ENCODE results near the gene PEAK1. TPM values are rescaled to one million over a fixed set of nuclear protein-coding genes. Genes with fewer than 3 reads are reported as not detected.

Gene PEAK1
- total RNA-seq, 2 donors from 2014 or later, result 25.4 to 38.4 TPM

DNA sequence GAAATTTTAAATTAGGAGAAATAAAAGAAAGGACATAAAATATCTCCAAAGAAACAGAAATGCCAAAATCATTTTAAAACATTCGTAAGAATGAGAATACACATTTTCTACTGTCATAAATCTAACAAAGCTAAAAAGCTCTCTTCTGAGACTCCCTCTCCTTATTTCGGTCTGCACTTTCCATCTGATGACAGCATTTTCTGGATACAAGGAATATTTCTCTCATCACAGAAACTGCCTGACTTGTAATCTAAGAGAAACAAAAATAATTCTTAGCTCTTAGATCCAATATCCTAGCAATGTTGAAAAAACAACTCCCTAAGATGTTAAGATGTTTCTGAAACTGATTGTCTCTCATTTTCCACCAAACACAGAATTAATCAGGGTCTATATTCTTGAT, 93.5 kb downstream of the PEAK1 start:
- H3K4me3 ChIP-seq (ENCODE audit: low read length), result no peak overlapping the region
- no peaks in the 10 kb centered on the region for H3K4me1 ChIP-seq (ENCODE audit: control insufficient read depth, insufficient read depth, low read length)
- H3K9ac ChIP-seq (ENCODE audit: extremely low read depth, low read length, poor library complexity, severe bottlenecking), result no peak overlapping the region
- DNase-seq, result no peak
- TF ChIP-seq, protein P1, sequence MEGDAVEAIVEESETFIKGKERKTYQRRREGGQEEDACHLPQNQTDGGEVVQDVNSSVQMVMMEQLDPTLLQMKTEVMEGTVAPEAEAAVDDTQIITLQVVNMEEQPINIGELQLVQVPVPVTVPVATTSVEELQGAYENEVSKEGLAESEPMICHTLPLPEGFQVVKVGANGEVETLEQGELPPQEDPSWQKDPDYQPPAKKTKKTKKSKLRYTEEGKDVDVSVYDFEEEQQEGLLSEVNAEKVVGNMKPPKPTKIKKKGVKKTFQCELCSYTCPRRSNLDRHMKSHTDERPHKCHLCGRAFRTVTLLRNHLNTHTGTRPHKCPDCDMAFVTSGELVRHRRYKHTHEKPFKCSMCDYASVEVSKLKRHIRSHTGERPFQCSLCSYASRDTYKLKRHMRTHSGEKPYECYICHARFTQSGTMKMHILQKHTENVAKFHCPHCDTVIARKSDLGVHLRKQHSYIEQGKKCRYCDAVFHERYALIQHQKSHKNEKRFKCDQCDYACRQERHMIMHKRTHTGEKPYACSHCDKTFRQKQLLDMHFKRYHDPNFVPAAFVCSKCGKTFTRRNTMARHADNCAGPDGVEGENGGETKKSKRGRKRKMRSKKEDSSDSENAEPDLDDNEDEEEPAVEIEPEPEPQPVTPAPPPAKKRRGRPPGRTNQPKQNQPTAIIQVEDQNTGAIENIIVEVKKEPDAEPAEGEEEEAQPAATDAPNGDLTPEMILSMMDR (conservative IDR thresholded peaks at IDR 0.05), result no peak
- Mint-ChIP-seq H3K36me3 (ENCODE audit: low read depth) (peaks cover 6% of the 10 kb centered on the region), H3K27me3 (ENCODE audit: insufficient read depth) (no peaks in the 10 kb centered on the region), H3K9me3 (peaks cover 7% of the 10 kb centered on the region), H3K4me3 (no peak overlapping the region), H3K4me1 (peaks cover 4% of the 10 kb centered on the region), H3K27ac (no peak overlapping the region)
- H3K36me3 ChIP-seq (ENCODE audit: control insufficient read depth, insufficient read depth, low read length), result no peaks in the 10 kb centered on the region
- H3K27me3 ChIP-seq (ENCODE audit: control insufficient read depth, insufficient read depth, low read length, poor library complexity, severe bottlenecking), result no peaks in the 10 kb centered on the region
- 91% methylated on average over 2 of the region's 2 CpGs; no CpG with 5 or more reads in 1 of the 2 experiments for WGBS, 2 experiments (ENCODE audit: insufficient coverage in 1 of 2, insufficient read length in 1 of 2)
- H3K27ac ChIP-seq (ENCODE audit: low read depth, low read length), result no peak overlapping the region
- H3K9me3 ChIP-seq (ENCODE audit: control insufficient read depth, low read length), result no peaks in the 10 kb centered on the region

DNA sequence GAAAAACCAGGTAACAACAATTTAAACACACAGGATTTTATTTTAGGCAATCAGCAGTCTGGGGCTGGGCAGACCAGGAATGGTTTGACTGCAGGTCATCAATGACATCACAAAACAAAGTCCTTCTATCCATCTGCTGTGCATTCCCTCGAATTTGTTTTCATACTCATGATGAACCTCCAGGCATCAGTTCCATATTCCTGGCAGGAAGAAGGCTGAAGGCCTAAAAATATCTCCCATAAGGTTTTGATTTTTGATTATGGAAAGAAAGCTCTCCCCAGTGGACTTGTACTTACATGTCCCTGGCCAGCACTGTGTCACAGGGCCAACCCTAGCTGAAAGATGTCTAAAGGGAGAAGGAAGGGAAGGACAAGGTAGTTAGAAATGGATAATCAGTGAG, 107.4 kb downstream of the PEAK1 start:
- no peaks in the 10 kb centered on the region for H3K36me3 ChIP-seq (ENCODE audit: control insufficient read depth, insufficient read depth, low read length)
- H3K9ac ChIP-seq (ENCODE audit: extremely low read depth, low read length, poor library complexity, severe bottlenecking), result no peak overlapping the region
- Mint-ChIP-seq H3K27ac (no peak overlapping the region), H3K4me3 (no peak overlapping the region), H3K36me3 (ENCODE audit: low read depth) (no peaks in the 10 kb centered on the region), H3K4me1 (peaks cover 9% of the 10 kb centered on the region), H3K27me3 (ENCODE audit: insufficient read depth) (no peaks in the 10 kb centered on the region), H3K9me3 (no peaks in the 10 kb centered on the region)
- DNase-seq, result no peak
- no peak overlapping the region for H3K27ac ChIP-seq (ENCODE audit: low read depth, low read length)
- TF ChIP-seq, protein P1 (conservative IDR thresholded peaks at IDR 0.05), result no peak
- WGBS, 2 experiments (ENCODE audit: insufficient coverage in 1 of 2, insufficient read length in 1 of 2), result 83% methylated on average over 1 of the region's 1 CpG; no CpG with 5 or more reads in 1 of the 2 experiments
- H3K27me3 ChIP-seq (ENCODE audit: control insufficient read depth, insufficient read depth, low read length, poor library complexity, severe bottlenecking), result no peaks in the 10 kb centered on the region
- no peak overlapping the region for H3K4me3 ChIP-seq (ENCODE audit: low read length)
- no peaks in the 10 kb centered on the region for H3K4me1 ChIP-seq (ENCODE audit: control insufficient read depth, insufficient read depth, low read length)
- H3K9me3 ChIP-seq (ENCODE audit: control insufficient read depth, low read length), result no peaks in the 10 kb centered on the region

DNA sequence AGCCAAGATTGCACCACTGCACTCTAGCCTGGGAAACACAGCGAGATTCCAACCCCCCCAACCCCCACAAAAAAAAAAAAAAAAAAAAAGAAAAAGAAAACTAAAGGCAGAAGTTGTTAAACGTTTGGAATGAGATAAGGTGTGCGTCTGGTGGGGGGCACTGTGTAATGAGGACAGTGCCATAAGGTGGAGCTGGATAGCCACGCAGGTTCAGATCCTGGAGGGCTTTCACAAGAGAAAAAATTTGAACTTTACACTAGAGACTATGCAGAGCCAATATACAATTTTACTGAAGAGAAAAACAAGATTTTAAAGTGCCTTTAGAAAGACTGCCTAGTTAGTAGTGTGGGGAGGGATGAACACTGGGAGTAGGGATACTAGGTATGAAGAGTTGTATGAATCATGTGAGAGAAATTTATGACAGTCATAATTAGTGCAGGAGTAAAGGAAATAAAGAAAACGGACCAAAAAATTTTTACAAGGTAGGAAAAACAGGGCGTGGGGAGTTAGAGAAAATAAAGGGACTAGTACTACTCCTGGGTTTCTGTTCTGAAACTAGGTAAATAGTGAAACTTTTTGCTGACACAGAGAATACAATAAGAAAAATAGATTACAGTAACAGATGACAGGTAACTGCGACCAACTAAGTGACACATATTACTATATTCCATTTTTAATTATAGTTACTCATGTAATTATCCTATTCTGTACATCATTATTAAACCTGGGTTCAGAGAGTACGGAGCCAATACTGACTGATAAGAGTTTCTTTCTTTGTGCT, 108.1 kb downstream of the PEAK1 start:
- Mint-ChIP-seq H3K9me3 (no peaks in the 10 kb centered on the region), H3K27ac (no peak overlapping the region), H3K4me3 (no peak overlapping the region), H3K27me3 (ENCODE audit: insufficient read depth) (no peaks in the 10 kb centered on the region), H3K4me1 (peaks cover 11% of the 10 kb centered on the region), H3K36me3 (ENCODE audit: low read depth) (no peaks in the 10 kb centered on the region)
- no peaks in the 10 kb centered on the region for H3K4me1 ChIP-seq (ENCODE audit: control insufficient read depth, insufficient read depth, low read length)
- no peaks in the 10 kb centered on the region for H3K9me3 ChIP-seq (ENCODE audit: control insufficient read depth, low read length)
- H3K27me3 ChIP-seq (ENCODE audit: control insufficient read depth, insufficient read depth, low read length, poor library complexity, severe bottlenecking), result no peaks in the 10 kb centered on the region
- no peak overlapping the region for H3K27ac ChIP-seq (ENCODE audit: low read depth, low read length)
- H3K4me3 ChIP-seq (ENCODE audit: low read length), result no peak overlapping the region
- TF ChIP-seq, protein P1 (conservative IDR thresholded peaks at IDR 0.05), result no peak
- no peaks in the 10 kb centered on the region for H3K36me3 ChIP-seq (ENCODE audit: control insufficient read depth, insufficient read depth, low read length)
- H3K9ac ChIP-seq (ENCODE audit: extremely low read depth, low read length, poor library complexity, severe bottlenecking), result no peak overlapping the region
- WGBS, 2 experiments (ENCODE audit: insufficient coverage in 1 of 2, insufficient read length in 1 of 2), result 88 to 92% methylated on average over 3 to 6 of the region's 8 CpGs
- DNase-seq, result no peak

Data from endodermal cell (in vitro differentiated cells).